PC-3 (cell line): ENCODE results near the gene MYLK. TPM values are rescaled to one million over a fixed set of nuclear protein-coding genes. Genes with fewer than 3 reads are reported as not detected.

ENCODE experiments used
- ATAC-seq: fragments of 200-7000 bp; cut with Tn5 transposase; 2 replicates; pipeline ENCODE4 v1.9.1; 2020; ENCODE audit warnings: mild to moderate bottlenecking, moderate library complexity
- BruUV-seq: library from RNA; stranded (reverse); fragments of 400-500 nt; replicated peaks from 2 replicates; lab custom pipeline; 2021; lab: Mats Ljungman, UMichigan
- CTCF ChIA-PET: fragments of 300-600 bp; sonication (Branson Sonifier 250); formaldehyde crosslinking; loops from one replicate; lab custom pipeline; 2022; ENCODE audit warnings: antibody characterized with exemption; lab: Charles Lee
- POLR2A ChIA-PET: fragments of 300-600 bp; sonication (Branson Sonifier 250); formaldehyde crosslinking; loops from one replicate; lab custom pipeline; 2022; ENCODE audit warnings: antibody characterized with exemption; ENCODE audit not compliant: unreplicated experiment; lab: Charles Lee
- DNase-seq: peaks from one replicate; pipeline ENCODE4 v3.0.0-alpha.2; 2015
- H2AFZ ChIP-seq: fragments of 300-600 bp; sonication (generic); 2 replicates; pipeline ENCODE4 v1.6.0; 2016; ENCODE audit warnings: antibody characterized with exemption, low read length
- H3F3A ChIP-seq: fragments of 300-600 bp; sonication (generic); one replicate; pipeline ENCODE4 v1.6.0; 2017; ENCODE audit warnings: antibody characterized with exemption, low read length, control low read depth, mild to moderate bottlenecking; ENCODE audit not compliant: unreplicated experiment
- H3K27ac ChIP-seq: fragments of 300-600 bp; sonication (generic); 2 replicates; pipeline ENCODE4 v1.5.1; 2016; ENCODE audit warnings: mild to moderate bottlenecking, low read length
- H3K27me3 ChIP-seq: fragments of 300-600 bp; sonication (generic); 2 replicates; pipeline ENCODE4 v1.6.1; 2016; ENCODE audit warnings: low read length, mixed read lengths
- H3K36me3 ChIP-seq: fragments of 300-600 bp; sonication (generic); 2 replicates; pipeline ENCODE4 v1.6.1; 2016; ENCODE audit warnings: low read depth, mixed run types, low read length, mixed read lengths
- H3K4me1 ChIP-seq: fragments of 300-600 bp; sonication (generic); 2 replicates; pipeline ENCODE4 v1.5.1; 2016; ENCODE audit warnings: low read length; ENCODE audit not compliant: insufficient read depth
- H3K4me2 ChIP-seq: fragments of 300-600 bp; sonication (generic); 2 replicates; pipeline ENCODE4 v1.6.0; 2016; ENCODE audit warnings: low read length
- H3K4me3 ChIP-seq: fragments of 300-600 bp; sonication (generic); 2 replicates; pipeline ENCODE4 v1.5.1; 2016; ENCODE audit warnings: mild to moderate bottlenecking, low read length, mixed read lengths
- H3K79me2 ChIP-seq: fragments of 300-600 bp; sonication (generic); 2 replicates; pipeline ENCODE4 v1.6.1; 2017; ENCODE audit warnings: low read length, mixed read lengths
- H3K9ac ChIP-seq: fragments of 300-600 bp; sonication (generic); 2 replicates; pipeline ENCODE4 v1.6.0; 2016; ENCODE audit warnings: mild to moderate bottlenecking, low read length
- H3K9me2 ChIP-seq: fragments of 300-600 bp; sonication (generic); replicated peaks from 2 replicates; pipeline ENCODE4 v1.6.1; 2016; ENCODE audit warnings: mixed run types, low read length, mixed read lengths
- H3K9me3 ChIP-seq: fragments of 300-600 bp; sonication (generic); 2 replicates; pipeline ENCODE4 v1.6.1; 2016; ENCODE audit warnings: low read length, mixed read lengths
- H4K20me1 ChIP-seq: fragments of 300-600 bp; sonication (generic); 2 replicates; pipeline ENCODE4 v1.6.1; 2016; ENCODE audit warnings: low read length, mixed read lengths
- EZH2 ChIP-seq: fragments of 300-600 bp; sonication (generic); IDR thresholded peaks from one replicate; pipeline ENCODE4 v1.6.1; 2017; ENCODE audit warnings: antibody characterized with exemption, mild to moderate bottlenecking, low read length; ENCODE audit not compliant: unreplicated experiment
- EZH2phosphoT487 ChIP-seq: fragments of 300-600 bp; sonication (generic); IDR thresholded peaks from 2 replicates; pipeline ENCODE4 v1.6.1; 2018; ENCODE audit warnings: mild to moderate bottlenecking, antibody characterized with exemption, low read length, borderline replicate concordance
- intact Hi-C: fragments of 100-400 bp; cut with micrococcal nuclease; formaldehyde crosslinking; loops from 2 replicates; pipeline ENCODE4 v1.9.0; 2023
- total RNA-seq: library from RNA; depleted of rRNA; stranded (reverse); fragments of >200 nt; gene quantifications from 2 replicates; pipeline ENCODE4 v1.2.3, GENCODE V29; 2014
- TF ChIP-seq, protein P1 (sequence below): fragments of 300-600 bp; sonication (generic); conservative IDR thresholded peaks from 2 replicates; pipeline ENCODE4 v1.5.1; 2017; ENCODE audit warnings: antibody characterized with exemption, low read depth, mild to moderate bottlenecking, low read length

MYLK gene
- total RNA-seq, 1 experiment from 2014 or later, result 6.9 TPM

GRCh38 chr3:123698813-123699212, 185.3 kb downstream of the MYLK start:
- no peak overlapping the region for H2AFZ ChIP-seq
- no peak overlapping the region for H3K4me3 ChIP-seq
- intact Hi-C loops, result no loop called here
- no peaks in the 10 kb centered on the region for H3K27me3 ChIP-seq
- ChIA-PET POLR2A (no interaction called here), CTCF (no interaction called here)
- ATAC-seq (no peak), DNase-seq (no peak)
- H3F3A ChIP-seq, result no peaks in the 10 kb centered on the region
- H3K4me1 ChIP-seq, result no peaks in the 10 kb centered on the region
- H3K36me3 ChIP-seq, result no peaks in the 10 kb centered on the region
- H3K9me3 ChIP-seq, result no peaks in the 10 kb centered on the region
- no peak overlapping the region for H3K4me2 ChIP-seq
- no peaks in the 10 kb centered on the region for H4K20me1 ChIP-seq
- H3K9ac ChIP-seq, result no peak overlapping the region
- no TSS peak for BruUV-seq
- H3K9me2 ChIP-seq, result no peaks in the 10 kb centered on the region
- H3K27ac ChIP-seq, result no peak overlapping the region
- no peaks in the 10 kb centered on the region for H3K79me2 ChIP-seq
- TF ChIP-seq EZH2 (no peak), EZH2phosphoT487 (no peak)
- TF ChIP-seq, protein P1, sequence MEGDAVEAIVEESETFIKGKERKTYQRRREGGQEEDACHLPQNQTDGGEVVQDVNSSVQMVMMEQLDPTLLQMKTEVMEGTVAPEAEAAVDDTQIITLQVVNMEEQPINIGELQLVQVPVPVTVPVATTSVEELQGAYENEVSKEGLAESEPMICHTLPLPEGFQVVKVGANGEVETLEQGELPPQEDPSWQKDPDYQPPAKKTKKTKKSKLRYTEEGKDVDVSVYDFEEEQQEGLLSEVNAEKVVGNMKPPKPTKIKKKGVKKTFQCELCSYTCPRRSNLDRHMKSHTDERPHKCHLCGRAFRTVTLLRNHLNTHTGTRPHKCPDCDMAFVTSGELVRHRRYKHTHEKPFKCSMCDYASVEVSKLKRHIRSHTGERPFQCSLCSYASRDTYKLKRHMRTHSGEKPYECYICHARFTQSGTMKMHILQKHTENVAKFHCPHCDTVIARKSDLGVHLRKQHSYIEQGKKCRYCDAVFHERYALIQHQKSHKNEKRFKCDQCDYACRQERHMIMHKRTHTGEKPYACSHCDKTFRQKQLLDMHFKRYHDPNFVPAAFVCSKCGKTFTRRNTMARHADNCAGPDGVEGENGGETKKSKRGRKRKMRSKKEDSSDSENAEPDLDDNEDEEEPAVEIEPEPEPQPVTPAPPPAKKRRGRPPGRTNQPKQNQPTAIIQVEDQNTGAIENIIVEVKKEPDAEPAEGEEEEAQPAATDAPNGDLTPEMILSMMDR, result no peak

DNA sequence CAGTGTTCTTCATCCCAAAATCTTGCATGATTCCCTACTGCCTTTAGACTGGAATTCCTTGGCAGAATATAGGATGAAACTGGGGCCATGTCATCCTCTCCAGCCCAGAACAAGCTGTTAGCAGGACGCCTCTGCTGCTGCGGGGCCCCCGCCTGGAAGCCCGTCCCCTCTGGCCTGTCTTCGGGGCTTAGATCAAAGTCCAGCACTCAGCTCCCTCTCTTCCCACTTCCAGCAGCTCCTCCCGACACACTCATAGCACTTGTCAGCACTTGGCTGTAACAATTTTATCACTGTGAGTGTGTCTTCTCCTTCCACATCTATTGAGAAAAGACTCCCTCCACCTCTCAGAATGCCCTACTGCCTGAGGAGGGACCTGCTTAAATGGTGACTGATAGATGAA, 187.3 kb downstream of the MYLK start:
- no peaks in the 10 kb centered on the region for H3F3A ChIP-seq
- no peak overlapping the region for H3K4me3 ChIP-seq
- no peak for ATAC-seq
- H2AFZ ChIP-seq, result no peak overlapping the region
- TF ChIP-seq EZH2, result no peak
- TF ChIP-seq EZH2phosphoT487, result no peak
- TF ChIP-seq, protein P1, result no peak
- no peaks in the 10 kb centered on the region for H3K36me3 ChIP-seq
- no peak overlapping the region for H3K9ac ChIP-seq
- ChIA-PET CTCF (no interaction called here), POLR2A (no interaction called here)
- no peaks in the 10 kb centered on the region for H3K9me2 ChIP-seq
- no peak for DNase-seq
- no peaks in the 10 kb centered on the region for H4K20me1 ChIP-seq
- BruUV-seq, result no TSS peak
- H3K4me2 ChIP-seq, result no peak overlapping the region
- H3K4me1 ChIP-seq, result peaks cover 8% of the 10 kb centered on the region; the same call in 1 of the 2 replicates
- H3K27ac ChIP-seq, result no peak overlapping the region
- H3K79me2 ChIP-seq, result no peaks in the 10 kb centered on the region
- H3K9me3 ChIP-seq, result no peaks in the 10 kb centered on the region
- H3K27me3 ChIP-seq, result no peaks in the 10 kb centered on the region
- intact Hi-C loops, result no loop called here

GRCh38 chr3:123695731-123696640, 188.1 kb downstream of the MYLK start:
- ChIA-PET CTCF (no interaction called here), POLR2A (no interaction called here)
- Histone ChIP-seq H3K9ac (no peak overlapping the region), H3F3A (no peaks in the 10 kb centered on the region), H3K9me2 (no peaks in the 10 kb centered on the region), H3K4me1 (peaks cover 9% of the 10 kb centered on the region; the same call in 1 of the 2 replicates), H3K36me3 (no peaks in the 10 kb centered on the region), H3K27me3 (no peaks in the 10 kb centered on the region), H3K27ac (no peak overlapping the region), H4K20me1 (no peaks in the 10 kb centered on the region), H3K4me3 (no peak overlapping the region), H3K4me2 (no peak overlapping the region), H3K9me3 (no peaks in the 10 kb centered on the region), H3K79me2 (no peaks in the 10 kb centered on the region), H2AFZ (no peak overlapping the region)
- no peak for DNase-seq
- TF ChIP-seq EZH2phosphoT487 (no peak), EZH2 (no peak)
- TF ChIP-seq, protein P1, result no peak
- intact Hi-C loops, result no loop called here
- ATAC-seq, result no peak
- no TSS peak for BruUV-seq
